Transverse colon (tissue), 4 donors: ENCODE data around the gene FGF22. TPM values are rescaled to one million over a fixed set of nuclear protein-coding genes. Genes with fewer than 3 reads are reported as not detected.

ENCODE experiments used
- DNase-seq: peaks from one replicate; pipeline ENCODE4 v3.0.0-alpha.2; 2019
- H3K27ac ChIP-seq, 4 donors: fragments of 200-600 bp; sonication (generic); 2 replicates each; pipeline ENCODE4 v1.5.1; 2016 to 2018; ENCODE audit warnings: inconsistent platforms in 4 of 4
- H3K27me3 ChIP-seq: fragments of 200-600 bp; sonication (generic); 2 replicates; pipeline ENCODE4 v1.5.1; 2017; ENCODE audit warnings: inconsistent platforms
- H3K36me3 ChIP-seq, 4 donors: fragments of 200-600 bp; sonication (generic); 2 replicates each; pipeline ENCODE4 v1.5.1; 2017 to 2019; ENCODE audit warnings: inconsistent platforms in 4 of 4
- H3K4me1 ChIP-seq, 4 donors: fragments of 200-600 bp; sonication (generic); 2 replicates each; pipeline ENCODE4 v1.5.1; 2017 to 2020; ENCODE audit warnings: inconsistent platforms in 4 of 4
- H3K4me3 ChIP-seq, 4 donors: fragments of 200-600 bp; sonication (generic); 1 replicate in 1 of 4; 2 replicates in 3 of 4; pipeline versions ENCODE4 v1.5.1 to v1.6.1; 2017 to 2019; ENCODE audit warnings: inconsistent platforms in 4 of 4
- H3K9me3 ChIP-seq, 2 donors: fragments of 200-600 bp; sonication (generic); 2 replicates each; pipeline ENCODE4 v1.5.1; 2017 to 2019; ENCODE audit warnings: inconsistent platforms in 2 of 2
- EP300 ChIP-seq: sonication (generic); formaldehyde crosslinking; IDR thresholded peaks from one replicate; pipeline ENCODE4 v1.6.1; 2017; ENCODE audit warnings: antibody characterized with exemption, low read depth
- POLR2A ChIP-seq: fragments of 450-650 bp; IDR thresholded peaks from one replicate; pipeline ENCODE4 v1.6.1; 2016; ENCODE audit warnings: antibody characterized with exemption, mild to moderate bottlenecking, moderate library complexity
- POLR2AphosphoS5 ChIP-seq, 3 donors: sonication (generic); formaldehyde crosslinking; IDR thresholded peaks; one replicate each; pipeline ENCODE4 v1.6.1; 2016; ENCODE audit warnings: antibody characterized with exemption in 3 of 3
- WGBS, 2 donors: methylation state at CpG; one replicate each; pipeline ENCODE4 v1.1.5; 2018; ENCODE audit warnings: low coverage in 1 of 2; 5-methylcytosine and 5-hydroxymethylcytosine counted together
- in situ Hi-C, 4 donors: fragments of 200-750 bp; cut with MboI; loops; one replicate each; pipeline versions ENCODE4 v1.15.0 to v1.15.1; 2017; ENCODE audit warnings: low sequenced_read_pairs in 3 of 4, low pct_ligation_motif_present in 1 of 4, low pct_unique_long_range_greater_than_20kb in 1 of 4
- intact Hi-C: fragments of 100-400 bp; cut with DNase I; formaldehyde crosslinking; loops from one replicate; pipeline ENCODE4 v1.15.1; 2023; ENCODE audit warnings: low total_unique reads
- total RNA-seq, 4 donors: library from RNA; depleted of rRNA; stranded (reverse); fragments of >200 nt; gene quantifications; one replicate each; pipeline ENCODE4 v1.1.0, GENCODE V29; 2016
- TF ChIP-seq, protein P1 (sequence below), 5 experiments: fragments of 200-600 bp in 3 of 5; fragments of 450-650 bp in 2 of 5; sonication (generic) in 3 of 5; IDR thresholded peaks; 1 replicate in 2 of 5; 2 replicates in 3 of 5; pipeline ENCODE4 v1.5.1; 2016 to 2017; ENCODE audit warnings: antibody characterized with exemption in 5 of 5, inconsistent platforms in 3 of 5, mild to moderate bottlenecking in 2 of 5, moderate library complexity in 1 of 5

The FGF22 gene
- total RNA-seq, 4 donors from 2014 or later, result not detected

DNA sequence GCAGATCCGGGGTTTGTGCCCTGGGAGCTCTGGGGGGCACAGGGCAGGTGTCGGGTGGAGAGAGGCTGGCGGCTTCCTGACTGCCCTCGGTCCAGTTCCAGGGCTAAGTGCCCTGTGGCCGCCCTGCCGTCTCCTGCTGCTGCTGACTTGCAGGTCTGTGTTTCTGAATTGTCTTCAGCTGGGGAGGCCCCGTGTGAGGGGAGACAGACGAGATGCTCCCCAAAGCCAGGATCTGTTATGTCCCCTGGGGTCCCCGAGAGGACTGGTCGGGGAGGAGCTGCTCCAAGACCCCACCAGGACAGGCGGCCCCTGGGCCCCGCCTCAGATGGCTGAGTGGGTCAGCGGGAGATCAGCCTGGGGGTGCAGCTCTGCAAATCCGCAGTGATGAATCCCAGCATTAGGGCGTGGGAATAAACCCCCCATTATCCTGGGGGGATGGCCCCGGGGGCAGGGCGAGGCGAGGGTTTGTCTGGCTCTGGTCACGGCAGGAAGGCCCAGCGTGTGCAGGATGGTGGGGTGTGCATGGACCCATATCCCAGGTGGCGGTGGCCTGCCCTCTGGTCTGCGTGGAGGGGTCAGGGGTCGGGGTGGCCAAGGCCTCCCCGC lies 45.3 kb upstream of the FGF22 start:
- intact Hi-C loops (no loop called here), in situ Hi-C loops (no loop called here)
- H3K36me3 ChIP-seq, result no peaks in the 10 kb centered on the region
- H3K27ac ChIP-seq, result no peak overlapping the region
- 67% methylated on average over 24 of the region's 24 CpGs; no CpG with 5 or more reads in 1 of the 2 donors for WGBS, 2 donors
- TF ChIP-seq EP300 (no peak), POLR2AphosphoS5 (IDR thresholded peaks at IDR 0.05) (no peak), POLR2A (no peak)
- TF ChIP-seq, protein P1, sequence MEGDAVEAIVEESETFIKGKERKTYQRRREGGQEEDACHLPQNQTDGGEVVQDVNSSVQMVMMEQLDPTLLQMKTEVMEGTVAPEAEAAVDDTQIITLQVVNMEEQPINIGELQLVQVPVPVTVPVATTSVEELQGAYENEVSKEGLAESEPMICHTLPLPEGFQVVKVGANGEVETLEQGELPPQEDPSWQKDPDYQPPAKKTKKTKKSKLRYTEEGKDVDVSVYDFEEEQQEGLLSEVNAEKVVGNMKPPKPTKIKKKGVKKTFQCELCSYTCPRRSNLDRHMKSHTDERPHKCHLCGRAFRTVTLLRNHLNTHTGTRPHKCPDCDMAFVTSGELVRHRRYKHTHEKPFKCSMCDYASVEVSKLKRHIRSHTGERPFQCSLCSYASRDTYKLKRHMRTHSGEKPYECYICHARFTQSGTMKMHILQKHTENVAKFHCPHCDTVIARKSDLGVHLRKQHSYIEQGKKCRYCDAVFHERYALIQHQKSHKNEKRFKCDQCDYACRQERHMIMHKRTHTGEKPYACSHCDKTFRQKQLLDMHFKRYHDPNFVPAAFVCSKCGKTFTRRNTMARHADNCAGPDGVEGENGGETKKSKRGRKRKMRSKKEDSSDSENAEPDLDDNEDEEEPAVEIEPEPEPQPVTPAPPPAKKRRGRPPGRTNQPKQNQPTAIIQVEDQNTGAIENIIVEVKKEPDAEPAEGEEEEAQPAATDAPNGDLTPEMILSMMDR (IDR thresholded peaks at IDR 0.05), result no peak
- H3K27me3 ChIP-seq, result peaks cover 79% of the 10 kb centered on the region
- H3K9me3 ChIP-seq, result no peaks in the 10 kb centered on the region
- H3K4me3 ChIP-seq, result no peak overlapping the region
- DNase-seq, result no peak
- H3K4me1 ChIP-seq, result peaks cover under 1 to 9% (median 8%) of the 10 kb centered on the region in 4 donors

DNA sequence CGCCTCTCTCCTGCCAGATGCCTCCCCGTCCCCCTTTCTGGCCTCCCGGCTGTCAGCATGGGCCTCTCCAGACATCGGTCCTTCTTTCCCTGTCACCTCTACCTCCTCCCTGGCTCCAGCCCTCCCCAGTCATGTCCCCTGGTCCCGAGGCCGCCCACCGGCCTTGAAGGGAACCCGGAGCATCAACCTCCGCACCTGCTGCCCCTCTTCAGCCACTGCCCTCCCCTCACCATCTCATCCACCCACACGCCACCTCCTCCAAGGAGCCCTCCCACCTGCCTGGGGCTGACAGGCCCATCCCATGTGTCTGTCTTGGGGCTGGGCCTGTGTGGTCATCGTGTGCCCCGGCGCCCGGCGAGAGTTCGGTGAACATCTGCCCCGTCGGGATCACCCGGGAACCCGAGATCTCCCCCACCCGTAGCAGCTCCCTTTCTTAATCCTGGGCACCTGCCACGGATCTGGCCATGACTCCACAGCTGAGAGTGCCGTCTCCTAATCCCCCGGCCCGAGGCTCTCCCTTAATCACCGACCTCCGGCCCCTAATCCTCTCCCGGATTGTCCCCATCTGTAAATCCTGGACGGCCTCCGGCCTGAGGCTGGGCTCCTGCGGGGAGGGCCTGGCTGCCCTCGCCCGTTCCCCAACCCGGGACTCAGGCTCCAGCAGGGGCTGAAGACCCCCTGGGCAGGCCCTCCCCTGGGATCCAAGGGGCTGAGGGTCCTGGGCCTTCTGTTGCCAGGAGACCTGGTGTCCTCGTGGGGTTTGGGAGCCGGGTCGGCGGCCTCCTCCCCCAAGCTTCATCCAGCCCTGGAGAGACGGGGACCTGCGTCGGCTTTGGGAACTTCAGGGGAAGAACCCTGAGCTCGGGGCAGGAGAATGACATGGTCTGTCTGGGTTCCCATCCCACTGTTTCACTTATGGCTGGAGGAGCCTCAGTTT lies 44.1 kb upstream of the FGF22 start:
- no peak for DNase-seq
- in situ Hi-C loops (no loop called here), intact Hi-C loops (no loop called here)
- Histone ChIP-seq H3K4me1 (peaks cover 0 to 4% (median 3%) of the 10 kb centered on the region in 4 donors), H3K9me3 (no peaks in the 10 kb centered on the region), H3K27me3 (peaks cover 73% of the 10 kb centered on the region), H3K36me3 (no peaks in the 10 kb centered on the region), H3K4me3 (no peak overlapping the region), H3K27ac (no peak overlapping the region)
- 70 to 93% methylated on average over 3 to 42 of the region's 42 CpGs for WGBS, 2 donors
- TF ChIP-seq POLR2AphosphoS5 (IDR thresholded peaks at IDR 0.05) (no peak), POLR2A (no peak), EP300 (no peak)
- TF ChIP-seq, protein P1 (IDR thresholded peaks at IDR 0.05), result no peak

GRCh38 chr19:596263-596655 lies 43.4 kb upstream of the FGF22 start:
- intact Hi-C loops, result no loop called here
- Histone ChIP-seq H3K4me1 (no peaks in the 10 kb centered on the region), H3K4me3 (no peak overlapping the region), H3K36me3 (no peaks in the 10 kb centered on the region), H3K27ac (no peak overlapping the region), H3K9me3 (no peaks in the 10 kb centered on the region), H3K27me3 (peaks cover 67% of the 10 kb centered on the region)
- no peak for DNase-seq
- in situ Hi-C loops, result no loop called here
- TF ChIP-seq POLR2A (no peak), EP300 (no peak), POLR2AphosphoS5 (IDR thresholded peaks at IDR 0.05) (no peak)
- TF ChIP-seq, protein P1 (IDR thresholded peaks at IDR 0.05), result no peak
- WGBS, 2 donors, result 75% methylated on average over 16 of the region's 16 CpGs; no CpG with 5 or more reads in 1 of the 2 donors
